ENCODE data around the gene SUZ12. TPM values are rescaled to one million over a fixed set of nuclear protein-coding genes. Genes with fewer than 3 reads are reported as not detected.
"Not testable (repeated sequence)": the region's sequence is repeated elsewhere in the genome, so short reads cannot be mapped to it uniquely, and the experiment has no call there.

Gene SUZ12
- 10 to 100 TPM; 15.3 to 22.9 (median 19.6) TPM for polyA plus RNA-seq

GRCh38 chr17:31936615-31937609, at the start of gene SUZ12:
SUZ12 (plus strand) TSS chr17:31937007; CDS start chr17:31937247, 240 bp downstream.
- H3K27ac Mint-ChIP-seq, result peak within 1 kb of the TSS; percentile 72 to 90 (median 83)
- H3K9me3 Mint-ChIP-seq, result not testable (repeated sequence)

DNA sequence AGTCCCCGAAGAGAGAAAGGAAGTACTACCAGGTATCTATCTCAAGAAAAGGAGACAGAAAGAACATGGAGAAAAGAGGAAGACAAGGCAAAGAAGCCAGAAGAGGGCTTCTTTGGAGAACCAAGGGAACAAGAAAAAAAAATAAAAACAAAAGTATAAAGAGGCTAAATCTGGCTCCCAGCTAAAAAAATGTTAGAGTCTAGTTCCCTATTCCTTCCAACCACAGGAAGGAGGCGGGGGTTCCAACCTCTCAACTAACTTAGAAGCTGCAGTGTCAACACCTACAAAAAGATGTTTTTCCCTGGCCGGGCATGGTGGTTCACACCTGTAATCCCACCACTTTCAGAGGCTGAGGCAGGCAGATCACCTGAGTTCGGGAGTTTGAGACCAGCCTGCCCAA, 48.7 kb upstream of the SUZ12 start:
- Mint-ChIP-seq H3K27ac (peak overlapping the region in 1 of 6 donors; percentile 45), H3K4me3 (no peak overlapping the region), H3K36me3 (peaks cover 31 to 55% (median 40%) of the 10 kb centered on the region in 3 donors), H3K9me3 (no peaks in the 10 kb centered on the region), H3K27me3 (ENCODE audit: low read depth in 3 of 3) (peaks cover 0 to 2% (median 0%) of the 10 kb centered on the region in 3 donors), H3K4me1 (peaks cover 0 to 2% of the 10 kb centered on the region in 2 donors)
- DNase-seq, result no peak

More at GRCh38 chr17:31936615-31937609, at the start of gene SUZ12:
- DNase-seq, result peak; percentile 88 to 90 (median 89)
- peaks cover 22 to 25% of the 10 kb centered on the region in 2 donors for H3K4me1 Mint-ChIP-seq
- H3K36me3 Mint-ChIP-seq; H3K27me3 Mint-ChIP-seq (ENCODE audit: low read depth in 3 of 3): not testable (repeated sequence)
- H3K4me3 Mint-ChIP-seq, result peak within 1 kb of the TSS; percentile 84 to 88 (median 84)

DNA sequence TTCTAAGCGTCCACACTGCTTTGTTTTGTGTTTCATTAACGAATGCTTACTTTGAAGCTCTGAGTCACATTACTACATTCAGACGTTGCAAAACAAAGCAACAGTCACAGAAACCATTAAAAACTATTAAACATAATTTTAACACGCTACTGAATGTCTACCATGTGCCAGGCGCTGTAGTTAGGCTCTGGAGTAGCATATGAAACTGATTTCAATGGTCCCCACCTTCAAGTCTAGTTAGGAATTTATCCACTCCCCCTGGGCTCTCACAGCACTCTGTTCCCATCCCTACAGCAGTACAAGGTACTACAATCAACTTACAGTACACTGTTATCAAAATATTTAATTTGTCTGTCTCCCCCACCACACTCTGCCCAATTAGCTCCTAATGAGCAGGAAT, 35.9 kb upstream of the SUZ12 start:
- Mint-ChIP-seq H3K36me3 (peaks cover 0 to 9% (median 7%) of the 10 kb centered on the region in 3 donors), H3K27me3 (ENCODE audit: low read depth in 3 of 3) (no peaks in the 10 kb centered on the region), H3K27ac (no peak overlapping the region), H3K9me3 (no peaks in the 10 kb centered on the region), H3K4me1 (peaks cover 0 to 2% of the 10 kb centered on the region in 2 donors), H3K4me3 (no peak overlapping the region)
- no peak for DNase-seq

GRCh38 chr17:31902693-31903092, 34.1 kb upstream of the SUZ12 start:
- peaks cover 0 to 6% (median 5%) of the 10 kb centered on the region in 3 donors for H3K27me3 Mint-ChIP-seq (ENCODE audit: low read depth in 3 of 3)
- H3K9me3 Mint-ChIP-seq, result no peaks in the 10 kb centered on the region
- H3K36me3 Mint-ChIP-seq, result peaks cover 0 to 3% (median 2%) of the 10 kb centered on the region in 3 donors
- no peak for DNase-seq
- H3K27ac Mint-ChIP-seq, result no peak overlapping the region
- peak overlapping the region in 3 of 5 donors; percentile 4 to 53 (median 50) for H3K4me3 Mint-ChIP-seq
- H3K4me1 Mint-ChIP-seq, result peaks cover 0 to 2% of the 10 kb centered on the region in 2 donors

DNA sequence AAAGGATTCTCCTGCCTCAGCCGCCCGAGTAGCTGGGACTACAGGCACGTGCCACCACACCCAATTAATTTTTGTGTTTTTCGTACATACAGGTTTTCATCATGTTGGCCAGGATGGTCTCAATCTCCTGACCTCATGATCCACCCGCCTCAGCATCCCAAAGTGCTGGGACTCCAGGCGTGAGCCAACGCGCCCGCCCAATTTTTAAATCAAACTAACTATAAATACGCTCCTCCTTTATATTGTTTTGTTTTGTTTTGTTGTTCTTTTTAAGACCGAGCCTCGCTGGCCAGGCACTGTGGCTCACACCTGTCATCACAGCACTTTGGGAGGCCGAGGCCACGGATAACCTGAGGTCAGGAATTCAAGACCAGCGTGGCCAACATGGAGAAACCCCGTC, 33.4 kb upstream of the SUZ12 start:
- H3K27ac Mint-ChIP-seq, result no peak overlapping the region
- H3K9me3 Mint-ChIP-seq, result no peaks in the 10 kb centered on the region
- peaks cover 0 to 6% (median 5%) of the 10 kb centered on the region in 3 donors for H3K27me3 Mint-ChIP-seq (ENCODE audit: low read depth in 3 of 3)
- peaks cover 0 to 2% of the 10 kb centered on the region in 2 donors for H3K4me1 Mint-ChIP-seq
- H3K4me3 Mint-ChIP-seq, result no peak overlapping the region
- no peaks in the 10 kb centered on the region for H3K36me3 Mint-ChIP-seq
- no peak for DNase-seq

DNA sequence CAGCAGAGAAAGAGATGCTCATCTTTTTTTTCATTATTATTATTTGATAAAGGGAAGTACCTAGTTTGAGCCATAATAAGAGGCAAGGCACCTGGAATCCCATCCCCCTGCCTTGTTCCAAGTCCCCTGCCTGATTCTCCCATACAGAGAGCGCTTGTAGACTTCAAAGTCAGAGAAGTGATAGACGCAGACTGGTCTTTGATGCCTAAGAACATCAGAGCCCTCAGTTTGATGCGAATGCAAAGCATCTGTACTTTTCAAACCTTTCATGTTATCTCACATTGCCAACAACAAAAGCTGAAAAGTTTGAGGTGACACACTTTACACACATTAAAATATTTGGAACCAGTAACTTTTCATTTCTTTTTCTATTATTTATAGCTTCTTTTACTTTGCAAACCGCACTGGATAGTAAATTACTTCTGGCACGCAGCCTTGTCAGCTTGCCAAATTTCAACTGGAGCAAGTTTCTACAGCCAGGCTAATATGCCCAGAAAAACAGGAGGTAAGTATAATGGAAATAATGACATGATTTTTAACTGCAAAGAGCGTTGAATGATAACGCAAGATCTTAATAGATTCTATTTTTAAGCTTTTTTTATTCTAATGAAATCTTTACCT, 29.4 kb upstream of the SUZ12 start:
- Mint-ChIP-seq H3K4me3 (no peak overlapping the region), H3K27ac (no peak overlapping the region), H3K4me1 (no peaks in the 10 kb centered on the region), H3K36me3 (no peaks in the 10 kb centered on the region), H3K9me3 (no peaks in the 10 kb centered on the region), H3K27me3 (ENCODE audit: low read depth in 3 of 3) (peaks cover 0 to 18% (median 11%) of the 10 kb centered on the region in 3 donors)
- DNase-seq, result no peak

DNA sequence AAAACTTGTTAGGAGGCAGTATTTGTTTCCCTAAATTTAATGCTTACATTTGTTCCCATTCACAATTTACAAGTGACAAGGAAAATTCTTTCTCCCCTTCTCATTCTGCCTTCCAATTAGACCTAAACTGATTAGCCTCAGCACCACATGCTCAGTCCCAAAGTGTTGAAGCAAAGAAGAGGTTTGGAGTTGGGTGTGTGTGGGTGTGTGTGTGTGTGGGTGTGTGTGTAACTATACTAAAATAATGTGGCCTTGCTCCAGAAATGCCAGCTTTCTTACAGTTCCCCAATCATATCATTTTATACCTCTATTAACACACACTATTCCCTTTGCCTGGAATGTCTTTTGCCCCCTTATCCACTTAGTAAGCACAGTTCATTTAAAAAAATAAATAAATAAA, 28.4 kb upstream of the SUZ12 start:
- no peaks in the 10 kb centered on the region for H3K9me3 Mint-ChIP-seq
- no peak overlapping the region for H3K4me3 Mint-ChIP-seq
- peaks cover 0 to 18% (median 11%) of the 10 kb centered on the region in 3 donors for H3K27me3 Mint-ChIP-seq (ENCODE audit: low read depth in 3 of 3)
- H3K36me3 Mint-ChIP-seq, result no peaks in the 10 kb centered on the region
- no peak overlapping the region for H3K27ac Mint-ChIP-seq
- no peaks in the 10 kb centered on the region for H3K4me1 Mint-ChIP-seq
- no peak for DNase-seq

DNA sequence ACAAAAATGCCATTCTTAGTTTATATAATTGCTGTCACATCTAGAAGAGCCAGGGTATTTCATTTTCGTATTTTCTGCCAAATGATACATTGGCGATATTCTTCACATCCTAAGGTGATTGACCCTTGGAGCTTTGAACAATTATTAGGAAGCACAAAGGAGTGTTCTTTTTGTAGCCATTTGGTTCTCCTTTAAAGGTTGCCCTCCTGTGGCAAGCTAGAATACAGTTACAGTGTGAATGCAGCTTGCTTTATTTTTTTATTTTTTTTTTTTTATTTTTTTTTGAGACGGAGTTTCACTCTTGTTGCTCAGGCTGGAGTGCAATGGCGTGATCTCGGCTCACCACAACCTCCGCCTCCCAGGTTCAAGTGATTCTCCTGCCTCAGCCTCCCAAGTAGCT, 24.1 kb upstream of the SUZ12 start:
- H3K4me1 Mint-ChIP-seq, H3K4me3 Mint-ChIP-seq, H3K36me3 Mint-ChIP-seq, H3K9me3 Mint-ChIP-seq, H3K27ac Mint-ChIP-seq, DNase-seq: not testable (repeated sequence)
- H3K27me3 Mint-ChIP-seq (ENCODE audit: low read depth in 3 of 3), result peaks cover 2 to 21% (median 10%) of the 10 kb centered on the region in 3 donors

DNA sequence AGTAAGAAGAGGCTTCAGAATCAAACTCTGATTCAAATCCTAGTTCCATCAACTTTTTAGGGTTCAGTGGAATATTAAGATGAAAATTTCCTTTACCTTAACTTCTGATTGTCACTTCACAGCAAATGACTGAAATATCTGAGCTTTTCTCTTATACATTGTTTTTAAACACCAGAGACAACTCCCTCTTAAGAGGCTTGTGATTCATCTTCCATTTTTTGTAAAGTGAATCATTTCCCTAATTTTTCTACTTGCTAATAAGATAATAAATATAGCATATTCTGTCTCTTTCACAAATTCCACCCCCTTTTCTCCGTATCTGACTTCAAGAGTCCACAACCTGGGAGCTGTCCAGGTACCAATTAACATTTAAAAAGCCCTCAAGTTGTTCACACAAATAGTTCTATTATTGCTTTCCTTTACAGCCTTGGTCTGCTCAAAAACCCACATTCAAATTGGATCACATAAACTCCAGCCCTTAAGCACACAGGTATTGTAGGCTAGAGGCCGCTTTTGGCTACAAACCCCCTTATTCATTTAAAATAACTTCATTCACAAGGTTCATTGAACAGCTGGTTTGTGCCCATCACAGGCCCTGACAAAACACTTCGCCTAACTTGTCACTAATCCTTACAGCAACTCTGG, 21.2 kb upstream of the SUZ12 start:
- Mint-ChIP-seq H3K36me3 (no peaks in the 10 kb centered on the region), H3K4me3 (no peak overlapping the region), H3K27me3 (ENCODE audit: low read depth in 3 of 3) (peaks cover 4 to 15% (median 13%) of the 10 kb centered on the region in 3 donors), H3K4me1 (no peaks in the 10 kb centered on the region), H3K27ac (no peak overlapping the region), H3K9me3 (no peaks in the 10 kb centered on the region)
- DNase-seq, result no peak

GRCh38 chr17:31916491-31917064, 20.2 kb upstream of the SUZ12 start:
- Mint-ChIP-seq H3K4me3 (no peak overlapping the region), H3K9me3 (no peaks in the 10 kb centered on the region), H3K27me3 (ENCODE audit: low read depth in 3 of 3) (peaks cover 4 to 17% (median 13%) of the 10 kb centered on the region in 3 donors), H3K36me3 (no peaks in the 10 kb centered on the region), H3K4me1 (no peaks in the 10 kb centered on the region), H3K27ac (no peak overlapping the region)
- no peak for DNase-seq

DNA sequence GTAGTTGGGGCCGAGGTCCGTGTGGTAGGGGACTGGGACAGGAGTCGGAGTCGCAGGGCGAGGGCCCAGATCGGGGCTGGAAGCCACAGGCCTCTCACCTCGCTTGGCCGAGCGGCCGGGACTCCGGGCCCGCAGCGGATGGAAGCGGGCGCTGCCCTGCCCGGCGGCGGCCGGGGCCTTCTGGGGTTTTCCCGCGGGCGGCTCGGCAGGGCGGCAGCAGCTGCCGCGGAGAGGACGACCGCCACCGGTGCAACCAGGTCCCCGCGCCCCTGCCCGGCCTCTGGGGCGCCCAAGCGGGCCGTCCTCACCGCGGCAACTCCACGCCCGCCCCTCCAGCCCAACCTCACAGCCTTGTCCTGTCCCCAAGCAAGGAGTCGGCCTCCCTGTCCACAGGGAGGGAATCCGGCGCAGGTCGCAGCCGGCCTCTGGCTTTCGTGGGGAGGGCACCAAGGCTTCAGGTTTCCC, 19.7 kb upstream of the SUZ12 start:
- no peak overlapping the region for H3K27ac Mint-ChIP-seq
- H3K9me3 Mint-ChIP-seq, result no peaks in the 10 kb centered on the region
- H3K27me3 Mint-ChIP-seq (ENCODE audit: low read depth in 3 of 3), result peaks cover 4 to 13% (median 13%) of the 10 kb centered on the region in 3 donors
- H3K4me3 Mint-ChIP-seq, result no peak overlapping the region
- DNase-seq, result no peak
- H3K4me1 Mint-ChIP-seq, result no peaks in the 10 kb centered on the region
- H3K36me3 Mint-ChIP-seq, result no peaks in the 10 kb centered on the region

DNA sequence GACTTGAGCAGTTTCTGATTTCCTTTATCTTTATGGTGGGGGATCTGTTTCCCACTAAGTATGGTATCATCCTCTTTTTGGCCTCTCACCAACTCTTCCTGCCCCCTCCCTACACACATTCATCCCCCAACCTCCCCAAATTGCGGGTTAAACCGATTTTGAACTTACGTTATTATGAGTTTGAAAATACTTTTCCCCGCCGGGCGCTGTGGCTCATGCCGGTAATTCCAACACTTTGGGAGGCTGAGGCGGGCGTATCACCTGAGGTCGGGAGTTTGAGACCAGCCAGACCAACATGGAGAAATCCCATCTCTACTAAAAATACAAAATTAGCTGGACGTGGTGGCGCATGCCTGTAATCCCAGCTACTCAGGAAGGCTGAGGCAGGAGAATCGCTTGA, 19.1 kb upstream of the SUZ12 start:
- H3K4me3 Mint-ChIP-seq, H3K36me3 Mint-ChIP-seq, H3K9me3 Mint-ChIP-seq, H3K4me1 Mint-ChIP-seq, H3K27ac Mint-ChIP-seq, DNase-seq: not testable (repeated sequence)
- H3K27me3 Mint-ChIP-seq (ENCODE audit: low read depth in 3 of 3), result peaks cover 4 to 13% (median 11%) of the 10 kb centered on the region in 3 donors

GRCh38 chr17:31918701-31919128, 18.1 kb upstream of the SUZ12 start:
- H3K4me3 Mint-ChIP-seq, result no peak overlapping the region

More at GRCh38 chr17:31918701-31919128, 18.1 kb upstream of the SUZ12 start:
- Mint-ChIP-seq H3K27me3 (ENCODE audit: low read depth in 3 of 3) (peaks cover 5 to 13% (median 11%) of the 10 kb centered on the region in 3 donors), H3K27ac (no peak overlapping the region), H3K9me3 (no peaks in the 10 kb centered on the region), H3K36me3 (no peaks in the 10 kb centered on the region), H3K4me1 (no peaks in the 10 kb centered on the region)
- DNase-seq, result no peak

Data from immature natural killer cell (primary cell).